HG03520 (cell line): ENCODE data around the gene DGKB.

Experiments used
- ATAC-seq: cut with Tn5 transposase; IDR thresholded peaks from one replicate; pipeline ENCODE4 v1.9.1; 2021; ENCODE audit warnings: mild to moderate bottlenecking, moderate library complexity; ENCODE audit not compliant: unreplicated experiment

The DGKB gene

DNA sequence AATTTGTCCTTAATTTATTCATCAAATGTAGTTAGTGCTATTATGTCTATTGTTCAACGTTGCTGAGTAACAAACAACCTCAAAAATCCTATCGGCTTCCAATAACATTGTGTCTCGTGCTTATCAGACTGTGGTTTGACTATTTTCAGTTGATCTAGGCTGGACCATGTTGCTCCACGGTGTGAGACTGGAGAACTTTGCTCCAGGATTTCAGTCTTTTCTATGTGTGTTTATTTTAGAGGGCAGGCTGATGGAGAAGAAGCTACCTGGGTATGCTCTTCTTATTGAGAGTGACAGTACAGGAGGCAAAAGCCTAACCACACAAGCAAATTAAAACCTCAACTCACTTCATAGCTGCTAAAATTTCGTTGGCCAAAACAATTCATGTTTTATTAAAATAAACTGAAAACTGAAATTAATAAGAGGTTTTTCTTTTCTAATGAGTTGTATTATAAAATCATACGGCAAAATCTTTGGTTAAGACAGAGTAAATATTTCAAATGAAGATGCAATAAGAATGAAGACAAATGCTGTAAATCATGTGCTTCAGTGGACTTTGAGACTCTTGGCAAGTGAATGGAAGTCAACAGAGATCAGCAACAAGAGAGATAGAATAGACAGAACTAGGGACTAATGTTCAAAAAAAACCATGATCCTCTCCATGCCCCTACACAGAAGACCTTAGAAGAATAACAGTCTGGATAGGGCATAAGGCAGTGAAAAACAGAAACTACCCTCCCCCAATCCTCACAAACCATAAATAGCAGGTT lies 495.1 kb downstream of the DGKB start:
- no peak for ATAC-seq

DNA sequence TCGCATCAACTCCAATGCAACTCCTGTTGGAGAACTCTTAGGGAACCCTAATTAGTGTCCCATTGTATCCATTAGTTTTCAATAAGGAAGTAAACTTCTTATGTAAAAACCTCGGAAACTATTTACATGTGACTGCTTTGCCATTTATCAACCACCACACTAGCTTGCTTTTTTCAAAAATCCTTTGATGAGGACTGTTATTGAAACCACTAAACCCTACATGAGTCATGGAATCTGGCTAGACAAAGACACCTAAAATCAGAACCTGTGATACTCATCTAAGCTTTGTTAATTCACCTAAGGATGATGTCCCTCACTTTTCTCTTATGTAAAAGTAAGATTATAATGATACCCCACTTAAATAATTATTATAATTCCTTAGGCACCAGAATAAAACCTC lies 499.0 kb downstream of the DGKB start:
- ATAC-seq: no peak

DNA sequence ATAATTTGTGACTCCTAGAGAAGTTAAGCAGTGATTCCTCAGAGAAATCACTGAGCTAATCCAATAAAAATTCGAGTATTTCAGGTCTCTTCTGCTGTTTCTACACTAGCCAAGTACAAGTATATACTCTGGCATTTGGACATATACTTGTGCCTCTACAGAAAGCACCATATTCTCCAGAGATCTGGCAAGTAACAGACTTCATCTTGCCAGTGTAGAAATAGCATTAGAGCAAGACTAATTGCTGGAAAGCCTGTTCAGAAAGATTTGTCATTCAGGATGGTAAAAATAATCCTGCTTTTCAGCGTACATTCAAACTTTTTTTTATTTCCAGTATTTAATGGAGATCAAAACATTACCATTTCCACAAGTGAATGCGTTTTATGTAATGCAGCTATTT lies 502.3 kb downstream of the DGKB start:
- no peak for ATAC-seq

DNA sequence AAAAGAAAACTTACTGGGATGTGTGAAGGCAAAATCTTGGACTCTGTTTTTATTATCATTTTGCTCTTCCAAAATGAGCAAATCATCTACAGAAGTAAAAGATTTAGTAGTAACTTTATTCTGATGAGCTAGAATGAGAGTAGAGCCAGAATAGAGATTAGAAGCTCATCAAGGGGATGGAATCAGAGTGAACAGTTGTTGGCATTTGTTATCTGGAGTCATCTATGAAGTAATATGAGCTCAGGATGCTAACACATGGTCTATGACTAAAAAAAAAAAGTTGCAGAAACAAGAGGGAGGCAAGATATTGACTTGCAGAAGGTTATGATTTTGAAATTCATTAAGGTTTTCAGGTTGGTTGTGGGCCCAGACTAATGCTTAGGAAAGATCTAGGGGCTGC lies 504.0 kb downstream of the DGKB start:
- ATAC-seq: no peak

DNA sequence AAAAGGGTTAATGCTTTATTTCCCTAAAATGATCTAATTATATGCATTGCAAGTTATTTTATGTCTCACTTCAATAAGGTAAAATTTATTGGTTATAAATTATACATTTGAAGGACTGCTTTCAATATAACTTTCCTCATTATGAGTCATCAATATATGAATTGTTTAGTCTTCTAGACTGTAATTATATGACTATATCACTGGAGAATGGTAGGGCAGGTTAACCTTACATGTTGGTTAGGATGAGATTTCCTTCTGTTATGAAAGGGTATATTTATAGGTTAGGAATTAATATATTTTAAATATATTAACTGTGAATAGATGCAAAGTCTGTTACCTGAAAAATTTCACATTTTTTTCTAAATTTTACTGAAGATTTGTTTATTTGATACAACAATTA lies 506.7 kb downstream of the DGKB start:
- ATAC-seq: no peak

DNA sequence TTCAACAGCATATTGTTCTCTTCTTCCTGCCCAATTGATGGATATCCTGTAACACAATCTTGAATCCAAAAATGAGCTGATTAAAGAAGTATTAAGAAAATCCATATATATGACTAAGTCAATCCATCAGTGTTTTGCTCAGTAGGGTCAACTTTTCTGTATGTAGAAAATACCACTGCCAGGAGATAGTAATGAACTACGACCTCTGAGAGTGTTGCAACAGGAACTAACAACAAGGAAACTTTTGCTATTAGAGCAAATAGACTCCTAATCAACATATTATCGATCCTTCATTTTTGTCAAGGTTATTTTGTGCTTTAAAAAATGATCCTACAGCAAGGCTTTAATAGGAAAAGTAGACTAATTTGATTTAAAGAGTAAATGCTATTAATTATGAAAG lies 507.8 kb downstream of the DGKB start:
- ATAC-seq: no peak

DNA sequence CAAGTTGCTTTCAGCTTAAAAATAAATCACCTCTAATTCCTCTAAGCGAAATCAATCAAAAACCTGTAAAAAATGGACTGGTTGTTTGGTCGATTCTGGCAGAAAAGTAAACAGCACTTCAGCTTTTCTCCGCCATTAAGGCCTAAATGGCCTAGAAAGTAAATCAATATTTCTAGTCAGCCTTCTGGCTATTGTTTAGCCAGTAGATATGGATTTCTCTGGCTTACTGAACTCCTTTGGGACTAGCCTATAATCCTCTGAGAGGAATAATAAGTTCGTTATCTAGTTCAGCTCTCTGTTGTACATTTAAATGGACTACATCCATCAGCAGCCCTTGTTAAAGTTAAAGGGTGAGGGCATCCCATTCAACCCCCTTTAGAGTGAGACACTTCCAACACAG lies 513.0 kb downstream of the DGKB start:
- ATAC-seq: no peak

DNA sequence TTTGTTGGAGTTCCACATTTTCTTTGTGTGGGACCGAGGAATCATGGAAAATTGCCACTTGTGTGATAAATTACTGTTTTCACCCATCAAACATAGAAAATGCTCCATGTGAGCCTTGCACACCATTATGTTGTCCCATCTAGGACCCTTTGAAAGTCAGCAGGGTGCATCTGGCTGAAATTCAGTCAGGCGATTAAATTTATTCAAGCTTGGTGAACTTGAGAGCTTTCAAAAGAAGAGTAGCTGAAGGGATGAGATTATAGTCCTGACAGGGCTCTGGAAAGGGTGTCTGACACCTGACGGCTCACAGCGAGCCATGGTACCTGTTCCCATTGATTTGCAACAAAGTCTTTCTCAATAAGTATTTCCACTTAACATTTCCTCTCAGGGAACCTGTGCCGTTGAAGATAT lies 513.4 kb downstream of the DGKB start:
- no peak for ATAC-seq

DNA sequence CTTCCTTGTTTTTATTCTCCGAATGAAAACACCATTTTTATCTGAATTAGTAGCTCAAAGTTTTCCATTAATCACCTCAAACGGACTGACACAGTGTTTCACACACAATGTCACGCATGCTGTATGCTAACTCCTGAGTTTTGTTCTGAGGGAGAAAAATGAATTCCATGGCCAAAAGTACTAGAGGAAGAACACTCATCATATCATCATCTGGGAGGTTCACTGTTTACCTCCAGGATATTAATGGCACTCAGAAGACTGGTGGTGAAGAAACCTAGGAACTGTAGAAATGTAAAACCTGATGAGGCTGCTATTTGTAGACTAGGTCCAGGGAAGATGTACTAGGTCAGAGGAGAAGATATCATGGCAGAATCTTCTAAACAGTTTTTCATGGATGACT lies 517.5 kb downstream of the DGKB start:
- no peak for ATAC-seq

DNA sequence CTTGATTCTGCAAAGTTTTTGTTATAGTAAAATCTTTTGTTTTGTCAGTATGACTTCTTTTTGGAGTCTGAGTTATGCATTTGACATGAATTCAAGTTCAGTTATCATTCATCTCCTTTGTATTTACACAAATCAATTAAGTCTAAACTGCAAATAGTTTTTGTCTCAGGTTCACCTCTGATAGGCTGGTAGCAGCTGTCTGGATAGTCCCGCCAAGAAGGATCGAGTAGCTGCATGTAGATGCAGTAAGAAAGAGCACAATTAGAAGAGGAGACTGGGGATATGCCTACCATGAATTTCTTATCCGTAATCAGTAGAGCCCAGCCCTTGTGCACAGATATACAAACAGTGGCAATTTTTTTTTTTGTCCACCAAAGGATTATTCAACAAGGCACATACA lies 520.6 kb downstream of the DGKB start:
- ATAC-seq: no peak

DNA sequence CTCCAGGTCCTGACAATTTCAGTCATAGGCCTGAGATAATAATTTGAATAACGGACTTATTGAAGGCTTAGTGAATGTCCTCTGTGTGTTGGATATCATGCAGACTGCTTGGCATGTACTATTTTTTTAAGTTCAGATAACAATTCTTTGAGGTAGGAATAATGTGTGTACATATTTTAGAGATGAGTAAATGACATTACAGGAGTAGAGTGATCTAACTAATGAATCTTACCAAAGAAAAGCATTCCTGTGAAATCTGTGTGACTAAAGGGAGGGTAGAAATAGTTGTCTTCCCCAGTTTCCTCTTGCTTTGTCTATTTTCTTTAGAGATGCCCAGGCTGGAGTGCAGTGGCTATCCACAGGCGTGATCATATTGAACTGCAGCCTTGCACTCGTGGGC lies 521.2 kb downstream of the DGKB start:
- no peak for ATAC-seq

DNA sequence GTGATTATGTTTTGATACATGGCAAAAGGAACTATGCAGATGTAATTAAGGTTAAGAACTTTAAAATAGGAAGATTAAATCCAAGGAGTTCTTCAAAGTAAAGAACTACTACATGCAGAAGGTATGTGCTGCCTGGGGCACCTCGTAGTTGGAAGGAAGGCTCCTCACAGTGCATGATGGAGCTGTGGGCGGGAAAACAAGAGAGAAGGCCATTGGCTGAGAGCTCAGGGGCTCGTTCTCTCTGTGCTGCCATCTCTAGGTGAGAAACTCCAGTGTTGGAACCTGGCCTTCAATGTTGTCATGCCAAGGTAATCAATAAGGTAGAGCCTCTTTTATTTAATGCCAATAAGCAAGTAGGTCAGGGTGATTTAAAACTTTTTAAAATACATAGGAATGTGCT lies 521.7 kb downstream of the DGKB start:
- ATAC-seq: no peak

DNA sequence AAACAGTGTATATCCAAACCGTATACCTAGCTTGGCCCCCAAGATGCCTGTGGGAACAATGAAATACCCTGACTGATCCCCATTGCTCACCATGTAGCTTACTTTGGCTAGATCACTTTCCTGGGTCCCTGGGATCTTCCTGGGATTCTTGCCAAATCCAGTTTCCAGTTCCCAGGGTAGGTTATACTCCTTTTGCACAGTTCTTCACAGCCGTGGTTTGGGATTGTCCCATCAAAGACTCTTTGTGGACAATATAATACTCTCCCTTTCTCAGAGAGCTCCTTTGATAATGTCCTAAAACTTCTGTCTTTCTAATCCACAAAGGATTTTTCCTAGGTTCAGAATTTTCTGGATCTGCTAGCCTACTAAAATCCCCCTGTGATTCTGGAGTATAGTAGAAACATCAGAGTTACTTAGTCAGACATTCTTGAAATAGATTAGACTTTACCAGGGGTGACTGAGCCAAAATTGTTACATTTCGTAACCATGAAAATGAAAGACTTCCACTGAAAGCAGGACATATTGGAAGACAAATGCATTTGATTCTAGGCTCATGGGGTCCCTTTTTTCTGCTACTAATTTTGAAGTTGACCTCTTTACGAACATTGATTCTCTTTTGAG lies 524.8 kb downstream of the DGKB start:
- no peak for ATAC-seq

DNA sequence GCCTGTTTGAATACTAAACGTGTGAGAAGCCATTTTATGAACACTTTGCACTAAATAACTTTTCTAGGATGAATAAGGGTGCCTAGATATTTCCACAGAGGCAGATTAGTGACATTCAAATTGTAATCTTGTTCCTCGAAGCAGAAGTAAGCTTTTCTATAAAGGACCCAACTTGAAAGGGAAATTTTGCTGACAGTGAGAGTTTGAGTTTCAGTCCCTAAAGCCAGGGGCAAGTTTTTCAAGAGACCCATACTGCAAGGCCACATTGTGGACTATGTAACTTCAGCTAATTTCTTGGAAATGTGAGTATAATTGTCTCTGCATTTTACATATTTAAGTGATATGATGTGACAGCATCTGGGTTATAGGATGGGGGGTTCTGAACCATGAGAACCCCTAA lies 525.8 kb downstream of the DGKB start:
- no peak for ATAC-seq

DNA sequence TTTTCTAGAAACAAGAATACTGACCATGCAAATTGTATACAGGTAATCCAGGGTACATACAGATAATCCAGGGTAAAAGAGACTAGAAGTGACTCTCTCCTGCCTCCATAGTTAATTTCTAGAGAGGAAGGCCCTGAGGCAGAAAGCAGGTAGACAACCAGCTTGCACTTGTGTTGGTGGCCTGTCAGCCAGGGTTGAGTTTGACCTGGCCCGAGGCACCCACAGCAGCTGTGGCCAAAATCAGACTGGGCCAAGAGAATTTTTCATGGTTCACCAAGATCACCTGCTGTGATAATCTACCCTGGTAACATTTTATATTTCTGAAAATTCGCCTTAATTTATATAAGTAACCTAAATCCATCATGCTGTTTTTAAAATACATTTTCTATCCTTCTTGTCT lies 526.6 kb downstream of the DGKB start:
- ATAC-seq: no peak

DNA sequence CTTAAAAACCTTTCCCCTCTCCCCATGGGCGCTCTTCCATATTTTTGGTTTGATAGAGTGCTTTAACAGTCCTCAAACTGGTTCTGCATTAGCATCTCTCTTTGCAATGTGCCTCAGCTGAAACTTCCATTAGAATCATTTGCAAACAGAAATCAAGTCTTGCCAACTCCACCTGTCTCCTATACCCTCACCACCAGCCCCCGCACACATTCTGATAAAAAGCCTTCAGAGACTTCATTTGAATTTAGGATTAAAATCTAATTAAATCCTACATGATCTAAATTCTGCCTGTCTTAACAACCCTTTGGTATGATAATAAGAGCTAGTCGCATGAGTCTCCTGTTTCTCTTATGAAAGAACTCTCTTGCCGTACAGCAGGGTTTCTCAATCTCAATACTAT lies 528.2 kb downstream of the DGKB start:
- ATAC-seq: no peak

DNA sequence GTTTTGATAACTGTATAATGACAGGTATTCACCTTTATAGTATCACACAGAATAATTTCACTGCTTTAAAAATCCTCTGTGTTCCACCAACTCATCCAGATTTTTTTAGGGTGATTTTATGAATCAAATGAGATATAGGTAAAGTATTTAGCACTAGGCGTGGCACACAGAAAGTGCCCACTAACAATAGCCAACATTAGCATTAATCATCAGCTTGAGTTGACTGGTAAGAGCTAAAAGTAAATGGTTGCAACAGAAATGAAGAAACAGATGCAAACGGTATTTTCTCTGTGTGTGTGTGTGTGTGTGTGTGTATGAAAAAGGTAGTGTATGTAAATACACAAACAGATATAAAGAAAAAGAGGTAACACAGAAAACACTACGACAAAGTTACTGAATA lies 534.3 kb downstream of the DGKB start:
- ATAC-seq: no peak

DNA sequence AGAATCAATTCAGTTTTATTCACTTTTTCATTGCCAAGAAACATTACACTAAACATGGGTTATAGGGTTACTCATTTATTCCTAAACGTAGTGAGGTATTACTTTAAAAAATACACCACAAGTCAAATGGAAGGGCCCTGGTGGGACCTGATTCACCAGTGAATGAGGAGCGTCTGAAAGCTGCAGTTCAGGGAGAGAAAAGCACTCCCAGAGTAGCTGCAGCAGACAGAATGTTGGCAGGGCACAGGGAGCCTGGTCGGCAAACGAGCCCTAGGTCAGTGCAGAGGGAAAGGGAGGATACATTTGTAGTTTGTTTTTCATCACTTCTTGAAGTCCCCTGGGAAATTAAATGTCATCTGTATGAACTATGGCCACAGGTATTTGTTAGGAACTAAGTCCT lies 551.4 kb downstream of the DGKB start:
- no peak for ATAC-seq

DNA sequence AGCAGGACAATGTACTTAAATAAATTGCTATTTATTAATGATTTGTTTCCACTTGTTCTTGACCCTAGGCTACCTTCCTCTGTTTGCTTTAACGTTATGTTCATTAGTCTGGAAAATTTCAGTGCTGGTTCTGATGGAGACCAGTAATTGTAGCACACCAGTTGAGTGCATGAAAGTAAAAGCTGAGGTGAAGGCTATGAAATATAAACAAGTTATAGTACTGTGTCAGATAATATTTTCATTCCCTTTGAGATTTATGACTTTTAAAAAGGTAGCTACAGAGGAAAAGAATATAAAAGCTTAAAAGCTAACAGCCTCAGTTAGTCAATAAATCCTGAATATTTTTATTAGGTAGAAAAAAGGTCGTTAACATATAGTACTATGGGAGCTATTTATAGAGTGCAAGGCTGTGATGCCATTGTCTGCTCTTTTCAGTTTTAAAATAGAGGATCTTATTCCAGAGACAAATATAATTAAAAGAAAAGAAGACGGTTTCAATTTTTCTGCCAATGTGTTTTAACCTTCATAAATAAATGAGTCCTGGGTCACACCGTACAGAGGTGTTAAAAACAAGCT lies 561.3 kb downstream of the DGKB start:
- no peak for ATAC-seq

DNA sequence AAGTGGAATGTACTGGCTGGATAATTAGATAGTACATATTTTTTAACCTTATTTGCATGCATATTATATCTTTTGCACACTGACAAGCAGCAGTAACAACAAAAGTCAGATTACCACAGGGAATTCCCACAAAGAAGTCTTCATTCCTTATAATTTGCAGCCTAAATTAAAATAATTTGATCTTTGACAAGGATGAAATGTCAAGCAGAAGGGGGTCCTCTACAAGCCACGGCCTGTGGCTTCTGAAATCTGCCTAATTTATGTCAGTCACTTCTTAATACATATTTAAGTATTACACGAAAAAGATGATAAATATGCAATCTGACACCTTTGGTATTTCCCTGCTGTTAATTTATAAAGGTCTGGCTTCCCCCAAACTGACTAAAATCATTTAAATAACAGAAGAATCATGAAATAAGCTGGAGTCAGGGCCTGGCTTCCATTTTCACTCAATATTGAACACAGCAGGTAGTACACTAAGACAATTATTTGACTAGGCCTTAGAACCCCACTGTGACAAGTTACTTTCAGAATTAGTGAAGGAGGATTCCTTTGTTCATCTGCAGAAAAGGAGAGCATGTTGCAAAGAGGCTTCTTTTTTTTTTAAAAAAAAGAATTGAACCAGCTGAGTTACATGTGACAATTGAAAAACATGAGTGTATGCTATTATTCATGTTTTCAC lies 562.0 kb downstream of the DGKB start:
- ATAC-seq: no peak

DNA sequence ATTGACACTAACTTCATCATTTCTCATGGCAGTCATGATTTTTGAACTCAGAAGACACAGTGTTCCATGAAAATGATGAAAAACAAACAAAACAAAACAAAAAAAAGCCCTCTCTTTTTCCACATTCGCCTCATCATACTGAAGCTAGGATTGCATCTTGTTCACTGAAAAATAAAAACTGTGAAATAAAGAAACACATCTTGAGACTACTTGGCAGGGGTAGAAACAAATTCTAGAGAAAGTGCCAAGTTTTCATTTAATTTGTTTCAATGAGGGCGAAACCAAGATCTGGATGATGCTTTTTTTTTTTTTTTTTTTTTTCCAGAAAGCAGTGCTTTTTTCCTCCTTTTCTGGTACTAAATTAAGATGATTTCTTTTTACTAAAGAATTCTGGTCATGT lies 562.7 kb downstream of the DGKB start:
- ATAC-seq: no peak

DNA sequence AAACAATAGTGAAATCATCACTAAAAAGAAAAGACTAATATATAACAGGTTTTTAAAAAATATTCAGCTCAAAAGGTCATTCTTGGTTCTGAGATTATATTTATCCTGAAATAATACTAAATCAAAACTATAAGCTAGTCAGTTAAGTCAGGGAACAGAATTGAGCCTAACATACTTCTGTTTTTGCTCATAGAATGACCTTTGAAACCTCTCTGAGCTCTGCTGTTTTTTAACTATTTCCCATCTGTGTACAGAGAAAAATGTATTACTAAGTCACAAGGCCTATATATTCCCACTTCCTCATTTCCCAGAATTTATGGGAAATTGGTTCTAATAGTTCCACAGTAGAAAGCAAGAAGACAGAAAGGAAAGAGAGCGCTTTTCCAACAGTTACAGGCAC lies 566.3 kb downstream of the DGKB start:
- ATAC-seq: no peak
